ENCODE results near the gene NAALAD2. TPM values are rescaled to one million over a fixed set of nuclear protein-coding genes. Genes with fewer than 3 reads are reported as not detected.

NAALAD2 gene
- total and polyA plus RNA-seq, 2 donors (not counting 1 experiment from before 2014, with no cell fraction given): not detected

DNA sequence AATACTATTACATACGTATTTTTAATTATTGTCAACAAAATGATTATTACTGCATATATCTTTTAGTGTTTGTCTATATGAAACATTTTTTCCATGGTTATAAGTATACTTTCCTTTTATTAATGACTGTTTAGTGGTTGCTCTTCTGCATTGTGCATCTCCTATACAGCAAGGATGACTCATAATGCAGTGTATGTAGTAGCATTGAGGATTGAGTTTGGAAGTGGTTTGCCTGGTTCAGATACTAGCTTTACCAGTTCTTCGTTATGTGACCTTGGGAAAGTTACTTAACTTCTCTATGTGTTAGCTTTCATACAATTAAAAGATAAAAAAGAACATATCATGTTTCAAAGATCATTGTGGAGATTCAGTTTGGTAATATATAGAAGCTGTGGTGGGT, 44.3 kb downstream of the NAALAD2 start:
- Mint-ChIP-seq H3K27me3 (no peaks in the 10 kb centered on the region), H3K9me3 (ENCODE audit: insufficient read depth) (no peaks in the 10 kb centered on the region), H3K4me3 (no peak overlapping the region), H3K27ac (no peak overlapping the region), H3K4me1 (peaks cover 2% of the 10 kb centered on the region)
- Histone ChIP-seq H4K20me1 (ENCODE audit: control insufficient read depth, insufficient read depth, low read length, poor library complexity, severe bottlenecking) (no peaks in the 10 kb centered on the region), H3K27me3 (replicated peaks in 1 of 4; ENCODE audit: control extremely low read depth in 1 of 4, control insufficient read depth in 3 of 4, insufficient read depth in 4 of 4, low read length in 3 of 4) (no peaks in the 10 kb centered on the region), H3K27ac (ENCODE audit: low read length in 2 of 2) (no peak overlapping the region), H3K9me3 (ENCODE audit: control extremely low read depth in 1 of 3, control insufficient read depth in 2 of 3, insufficient read depth in 1 of 3, low read length in 2 of 3) (no peaks in the 10 kb centered on the region), H3K4me2 (replicated peaks; ENCODE audit: low read depth, low read length, poor library complexity, severe bottlenecking) (no peak overlapping the region), H3K4me3 (ENCODE audit: control extremely low read depth in 1 of 5, extremely low read depth in 1 of 5, insufficient read depth in 1 of 5, low read depth in 2 of 5, low read length in 4 of 5) (no peak overlapping the region), H3K9ac (ENCODE audit: low read length) (no peak overlapping the region), H3K79me2 (ENCODE audit: control insufficient read depth, insufficient read depth, low read length) (no peaks in the 10 kb centered on the region), H3K36me3 (replicated peaks in 1 of 2; ENCODE audit: control extremely low read depth in 1 of 2, control insufficient read depth in 1 of 2, extremely low read depth in 1 of 2, insufficient read depth in 2 of 2, low read length in 1 of 2) (no peaks in the 10 kb centered on the region), H3K4me1 (ENCODE audit: control insufficient read depth in 2 of 2, insufficient read depth in 2 of 2, low read length in 2 of 2) (no peaks in the 10 kb centered on the region), H2AFZ (ENCODE audit: insufficient read depth, low read depth, low read length, poor library complexity, severe bottlenecking) (no peak overlapping the region)
- ChIA-PET POLR2A (no interaction called here), CTCF (no interaction called here)
- intact Hi-C loops (cut with micrococcal nuclease): no loop called here
- no CpG with 5 or more reads among the region's 2 CpGs for WGBS (ENCODE audit: insufficient coverage)
- ATAC-seq (ENCODE audit: low read depth): no peak
- DNase-seq: no peak
- TF ChIP-seq, protein P1, sequence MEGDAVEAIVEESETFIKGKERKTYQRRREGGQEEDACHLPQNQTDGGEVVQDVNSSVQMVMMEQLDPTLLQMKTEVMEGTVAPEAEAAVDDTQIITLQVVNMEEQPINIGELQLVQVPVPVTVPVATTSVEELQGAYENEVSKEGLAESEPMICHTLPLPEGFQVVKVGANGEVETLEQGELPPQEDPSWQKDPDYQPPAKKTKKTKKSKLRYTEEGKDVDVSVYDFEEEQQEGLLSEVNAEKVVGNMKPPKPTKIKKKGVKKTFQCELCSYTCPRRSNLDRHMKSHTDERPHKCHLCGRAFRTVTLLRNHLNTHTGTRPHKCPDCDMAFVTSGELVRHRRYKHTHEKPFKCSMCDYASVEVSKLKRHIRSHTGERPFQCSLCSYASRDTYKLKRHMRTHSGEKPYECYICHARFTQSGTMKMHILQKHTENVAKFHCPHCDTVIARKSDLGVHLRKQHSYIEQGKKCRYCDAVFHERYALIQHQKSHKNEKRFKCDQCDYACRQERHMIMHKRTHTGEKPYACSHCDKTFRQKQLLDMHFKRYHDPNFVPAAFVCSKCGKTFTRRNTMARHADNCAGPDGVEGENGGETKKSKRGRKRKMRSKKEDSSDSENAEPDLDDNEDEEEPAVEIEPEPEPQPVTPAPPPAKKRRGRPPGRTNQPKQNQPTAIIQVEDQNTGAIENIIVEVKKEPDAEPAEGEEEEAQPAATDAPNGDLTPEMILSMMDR (IDR thresholded peaks at IDR 0.05): no peak
- no peak for TF ChIP-seq EZH2 (IDR thresholded peaks at IDR 0.05; ENCODE audit: borderline replicate concordance, insufficient read depth, low read depth, low read length, poor library complexity, severe bottlenecking)

DNA sequence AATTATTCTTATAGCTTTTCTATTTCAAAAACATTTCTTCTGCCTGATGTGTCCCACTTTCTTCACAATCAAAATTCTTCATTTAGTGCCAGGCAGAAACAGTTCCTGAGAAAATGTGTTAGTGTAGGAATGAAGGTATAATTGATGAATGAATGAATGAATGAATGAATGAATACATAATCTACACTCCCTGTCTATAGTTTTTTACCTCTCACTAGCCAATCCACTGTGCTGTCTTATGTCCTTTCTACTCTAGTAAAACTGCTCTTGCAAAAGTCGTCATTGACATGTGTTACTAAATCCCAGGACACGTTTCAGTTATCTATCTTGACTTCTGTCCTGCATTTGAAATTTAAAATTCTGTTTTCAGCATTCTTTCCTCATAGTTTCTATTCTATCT, 45.5 kb downstream of the NAALAD2 start:
- Histone ChIP-seq H3K4me3 (ENCODE audit: control extremely low read depth in 1 of 5, extremely low read depth in 1 of 5, insufficient read depth in 1 of 5, low read depth in 2 of 5, low read length in 4 of 5) (no peak overlapping the region), H2AFZ (ENCODE audit: insufficient read depth, low read depth, low read length, poor library complexity, severe bottlenecking) (no peak overlapping the region), H3K27ac (ENCODE audit: low read length in 2 of 2) (no peak overlapping the region), H3K9ac (ENCODE audit: low read length) (no peak overlapping the region), H4K20me1 (ENCODE audit: control insufficient read depth, insufficient read depth, low read length, poor library complexity, severe bottlenecking) (no peaks in the 10 kb centered on the region), H3K79me2 (ENCODE audit: control insufficient read depth, insufficient read depth, low read length) (no peaks in the 10 kb centered on the region), H3K27me3 (replicated peaks in 1 of 4; ENCODE audit: control extremely low read depth in 1 of 4, control insufficient read depth in 3 of 4, insufficient read depth in 4 of 4, low read length in 3 of 4) (no peaks in the 10 kb centered on the region), H3K36me3 (replicated peaks in 1 of 2; ENCODE audit: control extremely low read depth in 1 of 2, control insufficient read depth in 1 of 2, extremely low read depth in 1 of 2, insufficient read depth in 2 of 2, low read length in 1 of 2) (no peaks in the 10 kb centered on the region), H3K4me2 (replicated peaks; ENCODE audit: low read depth, low read length, poor library complexity, severe bottlenecking) (no peak overlapping the region), H3K9me3 (ENCODE audit: control extremely low read depth in 1 of 3, control insufficient read depth in 2 of 3, insufficient read depth in 1 of 3, low read length in 2 of 3) (no peaks in the 10 kb centered on the region), H3K4me1 (ENCODE audit: control insufficient read depth in 2 of 2, insufficient read depth in 2 of 2, low read length in 2 of 2) (no peaks in the 10 kb centered on the region)
- peaks cover 2% of the 10 kb centered on the region for H3K4me1 Mint-ChIP-seq
- ChIA-PET POLR2A (no interaction called here), CTCF (no interaction called here)
- no peaks in the 10 kb centered on the region for H3K9me3 Mint-ChIP-seq (ENCODE audit: insufficient read depth)
- H3K27ac Mint-ChIP-seq: no peak overlapping the region
- H3K4me3 Mint-ChIP-seq: no peak overlapping the region
- H3K27me3 Mint-ChIP-seq: no peaks in the 10 kb centered on the region
- WGBS (ENCODE audit: insufficient coverage): no CpG with 5 or more reads among the region's 2 CpGs
- intact Hi-C loops (cut with micrococcal nuclease): no loop called here
- TF ChIP-seq, protein P1 (IDR thresholded peaks at IDR 0.05): no peak
- TF ChIP-seq EZH2 (IDR thresholded peaks at IDR 0.05; ENCODE audit: borderline replicate concordance, insufficient read depth, low read depth, low read length, poor library complexity, severe bottlenecking): no peak
- ATAC-seq (ENCODE audit: low read depth) (no peak), DNase-seq (no peak)

Measured in B cell (primary cell).